Measurements from ENCODE around the gene CLIC3. TPM values are rescaled to one million over a fixed set of nuclear protein-coding genes. Genes with fewer than 3 reads are reported as not detected.

The CLIC3 gene
- total RNA-seq, 1 donor from 2014 or later: 0.39 TPM

DNA sequence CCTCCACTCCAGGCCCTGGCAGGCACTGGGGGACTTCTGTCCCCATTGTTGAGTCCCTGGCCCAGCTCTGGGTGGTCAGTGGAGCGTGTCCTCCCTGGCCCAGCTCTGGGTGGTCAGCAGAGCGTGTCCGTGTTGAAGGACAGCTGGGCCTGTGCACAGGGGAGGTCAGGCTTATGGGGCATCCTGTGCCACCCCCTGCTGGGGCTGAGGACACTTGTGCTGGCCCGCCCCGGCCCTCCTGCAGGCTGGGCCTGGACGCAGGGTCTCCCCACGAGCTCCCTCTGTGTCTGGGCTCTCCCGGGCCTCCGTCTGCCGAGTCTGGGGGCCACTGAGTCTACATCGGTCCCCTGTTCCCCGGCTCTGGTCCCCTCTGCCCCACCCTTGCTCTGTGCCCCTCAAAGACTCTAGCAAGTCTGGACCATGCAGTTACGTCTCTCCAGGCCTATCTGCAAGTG, 11.5 kb upstream of the CLIC3 start:
- H3K79me2 ChIP-seq (ENCODE audit: insufficient read depth, low read length): no peaks in the 10 kb centered on the region
- FAIRE-seq: no peak
- H3K27me3 ChIP-seq (ENCODE audit: insufficient read depth, low read length): no peaks in the 10 kb centered on the region
- H3K27ac Mint-ChIP-seq (ENCODE audit: unreplicated experiment): no peak overlapping the region
- no peak for DNase-seq (ENCODE audit: low read depth)
- no peak overlapping the region for H3K27ac ChIP-seq (ENCODE audit: low read depth, low read length)
- H3K4me1 Mint-ChIP-seq (ENCODE audit: low read depth, unreplicated experiment): no peaks in the 10 kb centered on the region
- peaks cover 4% of the 10 kb centered on the region for H3K4me1 ChIP-seq (ENCODE audit: insufficient read depth, low read length)
- H3K4me3 Mint-ChIP-seq (ENCODE audit: unreplicated experiment): no peak overlapping the region
- peaks cover 2% of the 10 kb centered on the region for H3K36me3 Mint-ChIP-seq (ENCODE audit: low read depth, unreplicated experiment)
- H3K36me3 ChIP-seq (ENCODE audit: insufficient read depth, low read length): no peaks in the 10 kb centered on the region
- TF ChIP-seq, protein P1, sequence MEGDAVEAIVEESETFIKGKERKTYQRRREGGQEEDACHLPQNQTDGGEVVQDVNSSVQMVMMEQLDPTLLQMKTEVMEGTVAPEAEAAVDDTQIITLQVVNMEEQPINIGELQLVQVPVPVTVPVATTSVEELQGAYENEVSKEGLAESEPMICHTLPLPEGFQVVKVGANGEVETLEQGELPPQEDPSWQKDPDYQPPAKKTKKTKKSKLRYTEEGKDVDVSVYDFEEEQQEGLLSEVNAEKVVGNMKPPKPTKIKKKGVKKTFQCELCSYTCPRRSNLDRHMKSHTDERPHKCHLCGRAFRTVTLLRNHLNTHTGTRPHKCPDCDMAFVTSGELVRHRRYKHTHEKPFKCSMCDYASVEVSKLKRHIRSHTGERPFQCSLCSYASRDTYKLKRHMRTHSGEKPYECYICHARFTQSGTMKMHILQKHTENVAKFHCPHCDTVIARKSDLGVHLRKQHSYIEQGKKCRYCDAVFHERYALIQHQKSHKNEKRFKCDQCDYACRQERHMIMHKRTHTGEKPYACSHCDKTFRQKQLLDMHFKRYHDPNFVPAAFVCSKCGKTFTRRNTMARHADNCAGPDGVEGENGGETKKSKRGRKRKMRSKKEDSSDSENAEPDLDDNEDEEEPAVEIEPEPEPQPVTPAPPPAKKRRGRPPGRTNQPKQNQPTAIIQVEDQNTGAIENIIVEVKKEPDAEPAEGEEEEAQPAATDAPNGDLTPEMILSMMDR (IDR thresholded peaks at IDR 0.05; ENCODE audit: insufficient read depth, low read depth, low read length): no peak
- TF ChIP-seq EZH2 (IDR thresholded peaks at IDR 0.05; ENCODE audit: insufficient read depth, low read length): no peak
- no peaks in the 10 kb centered on the region for H3K27me3 Mint-ChIP-seq (ENCODE audit: low read depth, unreplicated experiment)
- no peak overlapping the region for H3K9ac ChIP-seq (ENCODE audit: low read length)
- H3K9me3 ChIP-seq (ENCODE audit: insufficient read depth, low read depth, low read length): no peaks in the 10 kb centered on the region
- H4K20me1 ChIP-seq (ENCODE audit: insufficient read depth, low read length): no peaks in the 10 kb centered on the region
- H3K9me3 Mint-ChIP-seq (ENCODE audit: unreplicated experiment): no peaks in the 10 kb centered on the region
- no peak overlapping the region for H3K4me2 ChIP-seq (ENCODE audit: low read length)
- H3K4me3 ChIP-seq (ENCODE audit: insufficient read depth, low read depth, low read length): no peak overlapping the region
- H2AFZ ChIP-seq (ENCODE audit: low read depth, low read length): no peak overlapping the region

DNA sequence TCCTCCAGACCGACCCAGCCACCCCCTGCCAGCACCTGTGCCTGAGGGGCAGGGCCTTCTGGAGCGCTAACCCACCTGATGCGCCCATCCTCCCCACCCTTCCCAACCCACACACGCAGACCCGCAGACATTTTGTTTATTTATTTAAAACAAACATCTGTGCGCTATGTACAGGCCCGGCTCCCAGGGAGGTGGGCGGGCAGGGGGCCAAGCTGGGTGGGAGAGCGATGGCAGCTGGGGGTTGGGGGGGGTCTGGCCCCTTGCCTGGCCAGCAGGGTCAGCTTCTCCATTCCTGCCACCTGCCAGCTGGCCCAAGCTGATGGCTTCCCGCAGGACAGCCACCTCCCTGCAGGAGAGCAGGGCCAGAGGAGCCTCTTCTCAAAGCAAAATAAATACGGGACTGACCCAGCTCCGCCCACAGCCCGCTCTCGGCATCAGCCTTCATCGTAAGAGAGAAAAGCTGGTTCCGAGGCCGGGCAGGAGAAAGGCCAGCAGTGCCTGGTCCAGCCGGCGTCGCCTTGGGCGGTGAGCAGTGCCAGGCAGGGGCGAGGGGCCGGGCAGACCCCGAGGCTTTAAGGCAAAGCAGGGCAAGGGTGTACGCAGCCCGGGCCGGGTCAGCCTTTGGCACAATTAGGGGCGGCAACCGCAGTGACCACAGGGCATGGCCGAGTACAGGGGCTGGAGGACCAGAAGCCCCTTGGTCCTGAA, 10.9 kb upstream of the CLIC3 start:
- Histone ChIP-seq H3K79me2 (ENCODE audit: insufficient read depth, low read length) (no peaks in the 10 kb centered on the region), H2AFZ (ENCODE audit: low read depth, low read length) (no peak overlapping the region), H3K9me3 (ENCODE audit: insufficient read depth, low read depth, low read length) (no peaks in the 10 kb centered on the region), H3K9ac (ENCODE audit: low read length) (no peak overlapping the region), H3K4me1 (ENCODE audit: insufficient read depth, low read length) (peaks cover 4% of the 10 kb centered on the region), H3K36me3 (ENCODE audit: insufficient read depth, low read length) (no peaks in the 10 kb centered on the region), H3K27ac (ENCODE audit: low read depth, low read length) (no peak overlapping the region), H3K27me3 (ENCODE audit: insufficient read depth, low read length) (no peaks in the 10 kb centered on the region), H3K4me2 (ENCODE audit: low read length) (no peak overlapping the region), H3K4me3 (ENCODE audit: insufficient read depth, low read depth, low read length) (no peak overlapping the region), H4K20me1 (ENCODE audit: insufficient read depth, low read length) (no peaks in the 10 kb centered on the region)
- Mint-ChIP-seq H3K9me3 (ENCODE audit: unreplicated experiment) (no peaks in the 10 kb centered on the region), H3K36me3 (ENCODE audit: low read depth, unreplicated experiment) (peaks cover 2% of the 10 kb centered on the region), H3K27me3 (ENCODE audit: low read depth, unreplicated experiment) (no peaks in the 10 kb centered on the region), H3K4me3 (ENCODE audit: unreplicated experiment) (no peak overlapping the region), H3K4me1 (ENCODE audit: low read depth, unreplicated experiment) (no peaks in the 10 kb centered on the region), H3K27ac (ENCODE audit: unreplicated experiment) (no peak overlapping the region)
- DNase-seq (ENCODE audit: low read depth): no peak
- TF ChIP-seq, protein P1 (IDR thresholded peaks at IDR 0.05; ENCODE audit: insufficient read depth, low read depth, low read length): no peak
- TF ChIP-seq EZH2 (IDR thresholded peaks at IDR 0.05; ENCODE audit: insufficient read depth, low read length): no peak
- no peak for FAIRE-seq
